Measurements from ENCODE around the gene SEC61B.

Gene SEC61B

DNA sequence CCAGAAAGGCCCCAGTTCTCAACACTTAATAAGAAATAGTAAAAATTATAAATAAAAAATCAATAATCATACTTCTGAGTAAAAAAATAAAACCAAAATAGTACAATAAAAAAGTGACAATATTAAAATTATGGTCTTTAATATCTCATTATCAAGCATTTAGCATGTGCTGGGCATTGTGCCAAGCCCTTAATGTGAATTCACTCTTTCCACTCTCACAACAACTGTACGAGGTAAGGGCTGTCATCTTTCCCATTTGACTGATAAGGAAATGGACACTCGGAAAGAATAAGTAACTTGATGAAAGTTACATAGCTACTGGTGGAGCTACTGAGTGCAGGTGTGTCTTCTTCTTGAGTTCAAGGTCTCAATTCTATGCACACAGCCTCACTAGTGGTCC is 43.6 kb downstream of the SEC61B start:
- no peak for TF ChIP-seq CTCF (conservative IDR thresholded peaks at IDR 0.05; ENCODE audit: control insufficient read depth, insufficient read depth, low read depth, low read length)
- DNase-seq (ENCODE audit: low read depth), result no peak
- H3K4me3 ChIP-seq (ENCODE audit: control insufficient read depth, low read depth, low read length), result no peak overlapping the region

DNA sequence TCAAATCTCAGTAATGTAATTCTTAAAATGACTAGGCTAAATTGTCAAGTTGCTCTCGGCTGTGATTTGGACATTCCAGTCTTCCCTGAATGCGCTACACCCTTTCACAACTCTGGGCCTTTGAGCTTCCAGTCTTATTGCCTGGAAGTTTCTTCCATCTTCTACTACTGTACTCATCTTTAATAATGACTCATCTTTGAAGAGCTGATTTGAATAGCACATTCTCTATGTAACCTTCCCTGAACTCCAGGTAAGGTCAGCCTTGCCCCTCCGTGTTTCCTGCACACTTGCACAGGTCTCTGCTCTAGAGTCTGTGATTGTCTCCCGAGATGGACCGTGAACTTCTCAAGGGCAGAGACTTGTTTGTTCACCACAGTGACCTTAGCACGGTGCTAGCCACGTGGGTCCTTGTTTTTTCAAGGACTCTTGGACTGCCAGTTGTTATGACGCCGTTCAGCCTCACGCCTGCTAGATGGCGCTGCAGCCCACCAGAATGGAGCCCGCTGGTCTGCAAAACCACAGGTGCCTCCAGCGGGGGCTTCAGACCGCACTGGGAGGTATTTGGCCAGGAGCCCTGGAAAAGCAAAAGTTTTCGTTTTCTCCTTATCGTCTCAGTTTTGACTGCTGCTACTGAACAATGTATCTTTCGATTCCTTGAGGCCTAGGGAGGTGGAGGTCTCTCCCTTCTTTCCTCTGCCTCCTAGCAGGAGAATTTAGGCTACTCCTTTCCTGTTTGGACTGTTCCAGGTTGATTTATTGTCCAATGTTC is 44.4 kb downstream of the SEC61B start:
- peak; percentile 72 for DNase-seq (ENCODE audit: low read depth)
- no peak overlapping the region for H3K4me3 ChIP-seq (ENCODE audit: control insufficient read depth, low read depth, low read length)
- TF ChIP-seq CTCF (conservative IDR thresholded peaks at IDR 0.05; ENCODE audit: control insufficient read depth, insufficient read depth, low read depth, low read length), result peak; percentile 84

DNA sequence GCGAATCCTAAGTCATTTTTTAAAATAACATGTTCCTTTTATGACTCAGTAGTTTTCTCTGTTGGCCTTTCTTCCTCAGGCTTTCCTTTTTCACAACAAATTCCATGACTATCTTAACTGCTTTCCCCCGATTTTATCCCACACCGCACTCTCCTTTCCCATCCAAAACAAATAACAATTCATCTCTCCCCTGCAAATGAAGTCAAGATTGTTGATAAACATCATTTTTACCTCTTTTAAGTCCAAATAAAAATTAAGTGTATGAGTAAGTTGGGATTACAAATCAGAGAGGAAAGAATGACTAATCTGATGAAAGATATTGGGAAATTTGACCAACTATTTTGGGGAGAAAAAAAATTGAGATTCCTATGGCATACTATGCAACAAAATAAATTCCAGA is 47.3 kb downstream of the SEC61B start:
- TF ChIP-seq CTCF (conservative IDR thresholded peaks at IDR 0.05; ENCODE audit: control insufficient read depth, insufficient read depth, low read depth, low read length), result no peak
- DNase-seq (ENCODE audit: low read depth), result peak; percentile 89
- H3K4me3 ChIP-seq (ENCODE audit: control insufficient read depth, low read depth, low read length), result no peak overlapping the region

DNA sequence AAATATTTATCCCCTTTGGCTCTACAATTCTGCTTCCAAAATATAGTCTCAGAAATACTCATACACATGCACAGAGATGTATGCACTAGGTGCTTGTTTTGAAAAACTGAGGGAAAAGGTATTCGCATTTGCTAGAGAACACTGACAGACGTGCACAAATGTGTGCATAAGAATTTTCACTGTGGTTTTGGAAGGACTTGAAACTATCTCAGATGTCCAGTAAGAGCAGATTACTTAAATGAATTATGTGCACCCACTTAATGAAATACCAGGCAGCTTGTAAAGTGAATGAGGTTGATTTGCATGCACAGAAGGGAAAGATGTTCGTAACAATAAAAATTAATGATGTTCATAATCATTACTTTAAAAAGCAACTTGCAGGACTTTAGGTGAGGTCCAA is 48.4 kb downstream of the SEC61B start:
- H3K4me3 ChIP-seq (ENCODE audit: control insufficient read depth, low read depth, low read length), result no peak overlapping the region
- no peak for DNase-seq (ENCODE audit: low read depth)
- TF ChIP-seq CTCF (conservative IDR thresholded peaks at IDR 0.05; ENCODE audit: control insufficient read depth, insufficient read depth, low read depth, low read length), result no peak

- TF ChIP-seq CTCF (conservative IDR thresholded peaks at IDR 0.05; ENCODE audit: control insufficient read depth, insufficient read depth, low read depth, low read length), result no peak
- no peak overlapping the region for H3K4me3 ChIP-seq (ENCODE audit: control insufficient read depth, low read depth, low read length)
- DNase-seq (ENCODE audit: low read depth), result no peak
Observed at GRCh38 chr9:99272836-99273235, 50.8 kb downstream of the SEC61B start.

- no peak for DNase-seq (ENCODE audit: low read depth)
- TF ChIP-seq CTCF (conservative IDR thresholded peaks at IDR 0.05; ENCODE audit: control insufficient read depth, insufficient read depth, low read depth, low read length), result no peak
- H3K4me3 ChIP-seq (ENCODE audit: control insufficient read depth, low read depth, low read length), result no peak overlapping the region
Observed at GRCh38 chr9:99274016-99274415, 51.9 kb downstream of the SEC61B start.
